Stimulated activated CD4-positive, alpha-beta T cell treated with anti-CD3 and anti-CD28 coated beads, TNF-alpha, amount 100 ng/mL, for 1 hour (primary cell): Measurements from ENCODE around the gene NPAS1.
A peak's percentile ranks its signal among the peaks of the same experiment; 100 is the strongest.

Source experiments
- DNase-seq, 3 donors: peaks; one replicate each; pipeline ENCODE4 v3.0.0-alpha.2; 2020; ENCODE audit warnings: low read depth in 3 of 3, low spot score in 1 of 3

Gene NPAS1

GRCh38 chr19:47013041-47013517 is 6.6 kb upstream of the NPAS1 start:
- peak; percentile 9 to 60 (median 34) for DNase-seq

GRCh38 chr19:47018923-47019322 is 714 bp upstream of the NPAS1 start:
- DNase-seq, result no peak

- no peak for DNase-seq
Measured at GRCh38 chr19:47020132-47020805, 632 bp downstream of the NPAS1 start.

GRCh38 chr19:47020992-47021496 is 1.4 kb downstream of the NPAS1 start:
- no peak for DNase-seq

- no peak for DNase-seq
Measured at GRCh38 chr19:47021536-47022139, 2.0 kb downstream of the NPAS1 start.

- DNase-seq, result no peak
Measured at GRCh38 chr19:47022140-47022536, 2.5 kb downstream of the NPAS1 start.

- DNase-seq, result no peak
Measured at GRCh38 chr19:47022541-47023447, 3.2 kb downstream of the NPAS1 start.

GRCh38 chr19:47023448-47023794 is 3.8 kb downstream of the NPAS1 start:
- no peak for DNase-seq

- no peak for DNase-seq
Measured at GRCh38 chr19:47024502-47024901, 4.9 kb downstream of the NPAS1 start.

GRCh38 chr19:47026156-47026555 is 6.5 kb downstream of the NPAS1 start:
- no peak for DNase-seq

GRCh38 chr19:47026889-47027288 is 7.3 kb downstream of the NPAS1 start:
- no peak for DNase-seq

- DNase-seq, result no peak
Measured at GRCh38 chr19:47027586-47028088, 8.0 kb downstream of the NPAS1 start.

- no peak for DNase-seq
Measured at GRCh38 chr19:47028195-47028601, 8.6 kb downstream of the NPAS1 start.

GRCh38 chr19:47032171-47032811 is 12.7 kb downstream of the NPAS1 start:
- peak; percentile 40 to 54 (median 43) for DNase-seq

GRCh38 chr19:47035127-47036096 is 15.8 kb downstream of the NPAS1 start:
- DNase-seq, result peak; percentile 77 to 98 (median 90)

- DNase-seq, result no peak
Measured at GRCh38 chr19:47036097-47036651, 16.5 kb downstream of the NPAS1 start.

GRCh38 chr19:47037766-47038165 is 18.1 kb downstream of the NPAS1 start:
- DNase-seq, result no peak

GRCh38 chr19:47039239-47039874 is 19.7 kb downstream of the NPAS1 start:
- no peak for DNase-seq

- DNase-seq, result no peak
Measured at GRCh38 chr19:47040869-47041268, 21.2 kb downstream of the NPAS1 start.
